Hepatocyte (in vitro differentiated cells): ENCODE data around the gene ACSS2.

ENCODE experiments used
- CTCF ChIP-seq: fragments of 200-600 bp; sonication (generic); IDR thresholded peaks from 2 replicates; pipeline ENCODE4 v1.5.1; 2016; ENCODE audit warnings: antibody characterized with exemption, mild to moderate bottlenecking; ENCODE audit not compliant: poor library complexity
- EZH2phosphoT487 ChIP-seq: fragments of 200-600 bp; sonication (generic); IDR thresholded peaks from one replicate; pipeline ENCODE4 v1.6.1; 2018; ENCODE audit warnings: antibody characterized with exemption, mild to moderate bottlenecking, low read depth, moderate library complexity; ENCODE audit not compliant: unreplicated experiment, severe bottlenecking

GRCh38 chr20:34938466-34939163, 62.2 kb downstream of the ACSS2 start:
- TF ChIP-seq CTCF, result no peak
- TF ChIP-seq EZH2phosphoT487, result no peak
